GM23338 (cell line): ENCODE results near the gene TNNI3K.

Experiments
- CREB1 ChIP-seq: fragments of 250-450 bp; sonication (Bioruptor Pico); IDR thresholded peaks from 2 replicates; pipeline ENCODE4 v1.5.0; 2020; ENCODE audit warnings: low read depth, mild to moderate bottlenecking, moderate library complexity
- CTCF ChIP-seq, 2 experiments: fragments of 200-600 bp in 1 of 2; sonication (generic) in 1 of 2; conservative IDR thresholded peaks; 2 replicates each; pipeline versions ENCODE4 v1.5.1 to v1.6.1; 2016 to 2017; ENCODE audit warnings: antibody characterized with exemption in 2 of 2, low read depth in 2 of 2, mild to moderate bottlenecking in 2 of 2, moderate library complexity in 1 of 2
- EZH2 ChIP-seq: fragments of 200-600 bp; sonication (generic); IDR thresholded peaks from one replicate; pipeline ENCODE4 v1.8.0; 2017; ENCODE audit warnings: antibody characterized with exemption, mild to moderate bottlenecking, low read depth; ENCODE audit not compliant: unreplicated experiment
- EZH2phosphoT487 ChIP-seq: fragments of 200-600 bp; sonication (generic); IDR thresholded peaks from one replicate; pipeline ENCODE4 v1.8.1; 2018; ENCODE audit warnings: antibody characterized with exemption; ENCODE audit not compliant: unreplicated experiment
- JUNB ChIP-seq: IDR thresholded peaks from one replicate; pipeline ENCODE4 v1.6.1; 2016; ENCODE audit warnings: antibody characterized with exemption; ENCODE audit not compliant: unreplicated experiment
- NANOG ChIP-seq: IDR thresholded peaks from 2 replicates; pipeline ENCODE4 v1.6.1; 2016; ENCODE audit warnings: antibody characterized with exemption, borderline replicate concordance
- POLR2AphosphoS5 ChIP-seq: IDR thresholded peaks from 2 replicates; pipeline ENCODE4 v1.6.1; 2016; ENCODE audit warnings: antibody characterized with exemption, low read depth
- REST ChIP-seq: IDR thresholded peaks from one replicate; pipeline ENCODE4 v1.6.1; 2018; ENCODE audit warnings: antibody characterized with exemption; ENCODE audit not compliant: unreplicated experiment
- STAT1 ChIP-seq: IDR thresholded peaks from one replicate; pipeline ENCODE4 v1.6.1; 2016; ENCODE audit warnings: antibody characterized with exemption; ENCODE audit not compliant: unreplicated experiment
- ZNF114 ChIP-seq: fragments of 250-450 bp; sonication (Bioruptor Pico); IDR thresholded peaks from 2 replicates; pipeline ENCODE4 v1.5.0; 2020; ENCODE audit warnings: mild to moderate bottlenecking, moderate library complexity
- ZNF331 ChIP-seq: fragments of 250-450 bp; sonication (Bioruptor Pico); IDR thresholded peaks from 2 replicates; pipeline ENCODE4 v1.5.0; 2020; ENCODE audit warnings: low read depth, mild to moderate bottlenecking, moderate library complexity
- ZNF462 ChIP-seq: fragments of 250-450 bp; sonication (Bioruptor Pico); IDR thresholded peaks from 2 replicates; pipeline ENCODE4 v1.5.0; 2020; ENCODE audit warnings: mild to moderate bottlenecking, moderate library complexity
- TF ChIP-seq, protein P1 (sequence below): IDR thresholded peaks from 2 replicates; pipeline ENCODE4 v1.6.1; 2016; ENCODE audit warnings: antibody characterized with exemption

- TF ChIP-seq JUNB (no peak), EZH2 (no peak), CTCF (conservative IDR thresholded peaks at IDR 0.05; ENCODE audit: low read depth in 2 of 2) (no peak), POLR2AphosphoS5 (no peak), ZNF331 (CRISPR knock-in tag) (no peak), CREB1 (CRISPR knock-in tag) (no peak), EZH2phosphoT487 (no peak), REST (no peak), NANOG (no peak), STAT1 (no peak), ZNF114 (CRISPR knock-in tag) (no peak), ZNF462 (no peak)
- TF ChIP-seq, protein P1, sequence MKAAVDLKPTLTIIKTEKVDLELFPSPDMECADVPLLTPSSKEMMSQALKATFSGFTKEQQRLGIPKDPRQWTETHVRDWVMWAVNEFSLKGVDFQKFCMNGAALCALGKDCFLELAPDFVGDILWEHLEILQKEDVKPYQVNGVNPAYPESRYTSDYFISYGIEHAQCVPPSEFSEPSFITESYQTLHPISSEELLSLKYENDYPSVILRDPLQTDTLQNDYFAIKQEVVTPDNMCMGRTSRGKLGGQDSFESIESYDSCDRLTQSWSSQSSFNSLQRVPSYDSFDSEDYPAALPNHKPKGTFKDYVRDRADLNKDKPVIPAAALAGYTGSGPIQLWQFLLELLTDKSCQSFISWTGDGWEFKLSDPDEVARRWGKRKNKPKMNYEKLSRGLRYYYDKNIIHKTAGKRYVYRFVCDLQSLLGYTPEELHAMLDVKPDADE: no peak
Observed at GRCh38 chr1:74412244-74412643, 177.1 kb downstream of the TNNI3K start.
